Measurements from ENCODE around the gene BRAT1.

DNA sequence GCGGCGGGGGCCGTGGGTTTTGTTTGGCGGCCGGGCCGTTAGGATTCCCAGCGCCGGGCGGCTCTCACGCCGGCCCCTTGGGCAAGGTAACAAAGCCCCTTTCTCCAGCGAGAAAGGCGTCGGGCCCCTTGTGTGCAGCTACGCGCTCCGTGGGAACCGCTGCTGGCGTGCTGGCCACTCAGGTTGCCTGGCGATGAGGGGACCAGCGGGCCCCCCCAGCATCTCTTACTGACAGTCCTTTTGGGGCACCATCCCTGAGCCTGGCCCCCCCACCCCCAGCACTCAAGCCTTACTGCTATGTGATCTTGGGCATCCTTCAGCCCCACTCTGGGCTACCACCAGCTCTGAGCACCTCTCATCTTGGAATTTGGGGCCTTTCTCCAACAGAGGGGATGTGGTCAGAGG, 34.0 kb downstream of the BRAT1 start:
- TF ChIP-seq POLR2A (IDR thresholded peaks at IDR 0.05; ENCODE audit: low read length) (no peak), GATA1 (IDR thresholded peaks at IDR 0.05; ENCODE audit: low read depth, low read length) (no peak)
